ENCODE measurements around the gene C1QL4.
"Not testable (repeated sequence)": the region's sequence is repeated elsewhere in the genome, so short reads cannot be mapped to it uniquely, and the experiment has no call there.

C1QL4 gene

DNA sequence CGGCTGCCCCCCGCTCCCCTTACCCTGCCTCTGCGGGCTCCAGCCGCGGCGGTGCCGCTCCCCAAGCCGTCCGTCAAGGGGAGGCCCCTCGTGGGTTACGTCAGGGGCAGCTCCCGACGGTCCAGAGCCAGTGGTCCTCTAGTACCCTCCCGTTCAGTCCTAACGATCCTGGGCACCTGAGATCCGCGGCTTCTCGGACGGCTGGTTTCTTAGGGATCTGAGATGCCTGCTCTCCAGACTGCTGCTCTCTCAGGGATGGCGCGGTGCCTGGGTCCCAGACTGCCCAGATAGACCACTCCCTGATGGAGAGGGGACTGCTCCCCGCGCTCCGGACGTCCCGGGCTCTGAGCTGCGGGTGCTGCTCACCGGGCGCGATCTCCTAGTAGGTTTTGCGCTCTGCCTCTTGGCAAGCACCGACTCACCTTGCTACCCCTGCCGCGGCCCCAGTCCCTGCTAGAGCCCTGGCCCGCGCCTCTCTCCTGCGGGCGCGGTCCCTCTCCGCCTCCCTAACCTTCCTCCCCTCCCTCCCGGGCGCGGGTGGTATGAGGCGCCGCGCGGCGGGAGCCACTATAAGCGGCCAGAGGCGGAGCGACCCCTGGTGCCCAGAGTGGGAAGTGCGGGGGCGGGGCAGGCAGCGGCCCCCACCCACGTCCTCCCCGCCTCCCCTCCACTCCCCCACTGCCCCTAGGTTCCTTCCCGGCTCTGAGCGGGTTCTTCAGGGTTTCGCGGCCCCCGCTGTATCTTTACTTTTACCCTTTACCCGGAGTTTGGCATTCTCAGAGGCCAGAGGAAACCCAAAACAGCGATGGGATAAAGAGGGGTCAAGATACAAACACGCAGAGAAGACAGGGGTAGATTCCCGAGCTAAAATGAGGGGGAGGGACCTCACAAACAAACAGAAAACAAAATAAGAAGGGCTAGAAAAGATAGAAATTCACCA, at the start of gene C1QL4:
TSS of gene C1QL4 (minus strand) at position 544 of the 940 bp plus-strand sequence. CDS start 711 bp downstream, outside the sequence.
- Mint-ChIP-seq H3K27me3 (ENCODE audit: low read depth, poor library complexity) (peaks cover 95% of the 10 kb centered on the region), H3K9me3 (no peaks in the 10 kb centered on the region), H3K4me1 (peaks cover 49% of the 10 kb centered on the region), H3K4me3 (peak within 1 kb of the TSS; percentile 74), H3K27ac (no peak within 1 kb of the TSS), H3K36me3 (ENCODE audit: low read depth) (no peaks in the 10 kb centered on the region)
- TF ChIP-seq, protein P1, sequence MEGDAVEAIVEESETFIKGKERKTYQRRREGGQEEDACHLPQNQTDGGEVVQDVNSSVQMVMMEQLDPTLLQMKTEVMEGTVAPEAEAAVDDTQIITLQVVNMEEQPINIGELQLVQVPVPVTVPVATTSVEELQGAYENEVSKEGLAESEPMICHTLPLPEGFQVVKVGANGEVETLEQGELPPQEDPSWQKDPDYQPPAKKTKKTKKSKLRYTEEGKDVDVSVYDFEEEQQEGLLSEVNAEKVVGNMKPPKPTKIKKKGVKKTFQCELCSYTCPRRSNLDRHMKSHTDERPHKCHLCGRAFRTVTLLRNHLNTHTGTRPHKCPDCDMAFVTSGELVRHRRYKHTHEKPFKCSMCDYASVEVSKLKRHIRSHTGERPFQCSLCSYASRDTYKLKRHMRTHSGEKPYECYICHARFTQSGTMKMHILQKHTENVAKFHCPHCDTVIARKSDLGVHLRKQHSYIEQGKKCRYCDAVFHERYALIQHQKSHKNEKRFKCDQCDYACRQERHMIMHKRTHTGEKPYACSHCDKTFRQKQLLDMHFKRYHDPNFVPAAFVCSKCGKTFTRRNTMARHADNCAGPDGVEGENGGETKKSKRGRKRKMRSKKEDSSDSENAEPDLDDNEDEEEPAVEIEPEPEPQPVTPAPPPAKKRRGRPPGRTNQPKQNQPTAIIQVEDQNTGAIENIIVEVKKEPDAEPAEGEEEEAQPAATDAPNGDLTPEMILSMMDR (IDR thresholded peaks at IDR 0.05) = peak; percentile 99
- peak; percentile 99 for DNase-seq

DNA sequence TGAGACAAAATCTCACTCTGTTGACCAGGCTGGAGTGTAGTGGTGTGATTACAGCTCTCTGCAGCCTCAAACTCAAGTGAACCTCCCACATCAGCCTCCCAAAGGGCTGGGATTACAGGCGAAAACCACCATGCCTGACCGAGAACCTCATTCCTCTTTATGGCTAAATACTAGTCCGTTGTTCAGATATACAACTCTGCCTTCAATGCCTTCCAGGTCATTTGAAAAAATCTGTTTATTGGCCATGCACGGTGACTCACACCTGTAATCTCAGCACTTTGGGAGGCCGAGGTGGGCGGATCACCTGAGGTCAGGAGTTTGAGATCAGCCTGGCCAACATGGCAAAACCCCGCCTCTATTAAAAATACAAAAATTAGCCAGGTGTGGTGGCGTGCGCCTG, 43.2 kb upstream of the C1QL4 start:
- not testable (repeated sequence) for H3K27ac Mint-ChIP-seq

DNA sequence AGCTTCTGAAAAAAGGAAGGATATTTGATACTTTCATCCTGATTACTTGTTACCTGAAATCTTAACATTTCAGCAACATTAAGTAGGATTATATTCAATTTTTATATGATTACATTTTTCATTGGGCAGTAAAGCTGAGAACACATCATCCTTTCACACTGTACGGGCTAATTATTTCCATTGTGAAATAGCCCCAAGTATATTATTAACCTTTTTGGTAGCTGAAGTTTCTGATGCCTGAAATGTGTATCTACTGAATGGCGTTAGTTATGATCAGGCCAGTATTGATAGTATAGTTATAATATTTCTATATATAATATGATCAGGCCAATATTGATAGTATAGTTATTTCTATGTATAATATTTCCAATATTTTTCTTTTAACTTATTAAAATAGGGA, 40.4 kb upstream of the C1QL4 start:
- H3K27ac Mint-ChIP-seq = no peak overlapping the region
- no peaks in the 10 kb centered on the region for H3K27me3 Mint-ChIP-seq (ENCODE audit: low read depth, poor library complexity)
- H3K4me1 Mint-ChIP-seq = no peaks in the 10 kb centered on the region
- no peak for DNase-seq
- TF ChIP-seq, protein P1 (IDR thresholded peaks at IDR 0.05) = no peak
- H3K9me3 Mint-ChIP-seq = peaks cover 5% of the 10 kb centered on the region
- no peak overlapping the region for H3K4me3 Mint-ChIP-seq
- H3K36me3 Mint-ChIP-seq (ENCODE audit: low read depth) = peaks cover 14% of the 10 kb centered on the region

More for the DNA sequence above, 43.2 kb upstream of the C1QL4 start:
- not testable (repeated sequence) for H3K9me3 Mint-ChIP-seq; H3K4me3 Mint-ChIP-seq; H3K27me3 Mint-ChIP-seq (ENCODE audit: low read depth, poor library complexity); DNase-seq; H3K4me1 Mint-ChIP-seq
- H3K36me3 Mint-ChIP-seq (ENCODE audit: low read depth) = peaks cover 18% of the 10 kb centered on the region

DNA sequence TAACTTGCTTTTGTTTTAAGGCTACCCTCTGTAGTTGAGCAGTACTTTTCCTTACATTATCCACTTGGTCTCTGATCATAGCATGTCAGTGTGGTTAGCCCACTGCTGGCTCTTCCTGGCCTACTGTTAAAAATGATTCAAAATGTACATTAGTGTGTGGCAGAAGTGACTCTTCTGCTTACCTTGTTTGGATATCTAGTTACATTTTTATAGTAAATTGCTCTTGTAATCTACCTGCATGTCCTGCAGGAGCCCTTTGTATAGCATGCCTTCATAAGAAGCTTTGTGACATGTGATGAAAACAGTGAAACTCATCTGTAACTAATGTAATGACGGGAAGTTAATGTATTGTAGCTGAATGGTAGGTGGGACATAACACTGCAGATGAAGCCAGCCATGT, 38.4 kb upstream of the C1QL4 start:
- TF ChIP-seq, protein P1 (IDR thresholded peaks at IDR 0.05) = no peak
- no peak overlapping the region for H3K4me3 Mint-ChIP-seq
- DNase-seq = no peak
- peaks cover 27% of the 10 kb centered on the region for H3K36me3 Mint-ChIP-seq (ENCODE audit: low read depth)
- H3K27ac Mint-ChIP-seq = no peak overlapping the region
- no peaks in the 10 kb centered on the region for H3K27me3 Mint-ChIP-seq (ENCODE audit: low read depth, poor library complexity)
- H3K4me1 Mint-ChIP-seq = peaks cover 8% of the 10 kb centered on the region
- peaks cover 5% of the 10 kb centered on the region for H3K9me3 Mint-ChIP-seq

DNA sequence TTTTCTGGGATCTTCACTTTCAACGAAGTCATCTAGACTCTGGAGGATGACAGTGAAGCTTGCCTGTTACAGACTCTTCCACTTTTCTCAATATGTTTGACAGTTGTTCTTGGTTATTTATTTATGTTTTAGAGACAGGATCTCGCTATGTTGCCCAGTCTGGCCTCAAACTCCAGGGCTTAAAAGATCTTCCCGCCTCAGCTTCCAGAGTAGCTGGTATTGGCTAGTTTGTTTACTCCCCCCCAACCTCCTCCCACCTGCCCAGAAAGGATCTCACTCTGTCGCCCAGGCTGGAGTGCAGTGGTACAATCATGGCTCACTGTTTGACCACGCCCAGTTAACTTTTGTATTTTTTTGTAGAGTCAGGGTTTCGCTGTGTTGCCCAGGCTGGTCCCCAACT, 33.6 kb upstream of the C1QL4 start:
- H3K4me3 Mint-ChIP-seq = peak overlapping the region; percentile 40
- DNase-seq = no peak
- no peaks in the 10 kb centered on the region for H3K9me3 Mint-ChIP-seq
- no peaks in the 10 kb centered on the region for H3K27me3 Mint-ChIP-seq (ENCODE audit: low read depth, poor library complexity)
- peaks cover 34% of the 10 kb centered on the region for H3K4me1 Mint-ChIP-seq
- H3K36me3 Mint-ChIP-seq (ENCODE audit: low read depth) = peaks cover 18% of the 10 kb centered on the region
- H3K27ac Mint-ChIP-seq = no peak overlapping the region
- TF ChIP-seq, protein P1 (IDR thresholded peaks at IDR 0.05) = no peak

DNA sequence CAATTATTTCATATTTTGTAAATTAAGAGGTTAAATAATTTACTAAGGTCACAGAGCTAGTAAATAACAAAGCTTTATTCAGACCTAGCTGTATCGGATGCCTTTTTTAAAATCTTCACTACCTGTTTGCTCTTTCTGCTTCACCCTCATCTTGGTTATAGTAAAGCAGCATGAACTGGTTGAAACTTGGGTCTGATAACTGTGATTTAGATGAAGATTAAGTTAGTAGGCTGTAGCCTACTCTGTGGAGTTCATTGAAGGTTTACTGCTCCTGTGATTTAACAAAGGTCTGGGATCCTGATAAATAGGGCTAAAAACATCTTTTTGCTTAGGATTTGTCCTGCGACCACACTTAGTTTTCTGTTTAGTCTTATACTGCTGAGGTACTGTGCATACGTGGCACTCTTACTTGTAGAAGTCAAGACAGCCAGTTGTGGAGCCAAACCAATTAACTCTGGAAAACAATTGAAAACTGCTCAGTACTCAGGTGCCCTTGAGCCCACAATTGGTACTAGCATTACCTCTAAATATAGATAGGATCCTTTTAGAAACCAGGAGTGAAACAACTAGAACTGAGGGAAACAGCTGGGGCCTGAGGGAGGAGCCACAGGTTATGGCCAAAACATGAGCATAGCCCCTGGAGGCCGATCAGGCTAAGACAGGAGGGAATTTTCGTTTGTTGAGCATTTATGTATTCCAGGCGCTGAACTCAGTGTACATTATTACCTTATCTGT, 32.6 kb upstream of the C1QL4 start:
- Mint-ChIP-seq H3K9me3 (no peaks in the 10 kb centered on the region), H3K27me3 (ENCODE audit: low read depth, poor library complexity) (peaks cover 3% of the 10 kb centered on the region), H3K27ac (no peak overlapping the region), H3K4me1 (peaks cover 34% of the 10 kb centered on the region), H3K36me3 (ENCODE audit: low read depth) (peaks cover 18% of the 10 kb centered on the region), H3K4me3 (peak overlapping the region; percentile 72)
- no peak for DNase-seq
- TF ChIP-seq, protein P1 (IDR thresholded peaks at IDR 0.05) = peak; percentile 23
